Panc1 (cell line): ENCODE data around the gene SEC31B. TPM values are rescaled to one million over a fixed set of nuclear protein-coding genes. Genes with fewer than 3 reads are reported as not detected.
A peak's percentile ranks its signal among the peaks of the same experiment; 100 is the strongest.

Experiments
- ATAC-seq: fragments of 200-7000 bp; cut with Tn5 transposase; 2 replicates; pipeline ENCODE4 v1.9.1; 2020; ENCODE audit warnings: mild to moderate bottlenecking, moderate library complexity
- BruUV-seq: library from RNA; stranded (reverse); fragments of 400-500 nt; replicated peaks from 2 replicates; lab custom pipeline; 2021; lab: Mats Ljungman, UMichigan
- CTCF ChIA-PET: fragments of 300-600 bp; sonication (Branson Sonifier 250); formaldehyde crosslinking; loops from one replicate; lab custom pipeline; 2022; ENCODE audit warnings: antibody characterized with exemption; lab: Charles Lee
- POLR2A ChIA-PET: fragments of 300-600 bp; sonication (Branson Sonifier 250); formaldehyde crosslinking; loops from one replicate; lab custom pipeline; 2022; ENCODE audit warnings: antibody characterized with exemption; lab: Charles Lee
- DNase-seq: peaks from one replicate; pipeline ENCODE4 v3.0.0-alpha.2; 2010; ENCODE audit warnings: low read depth, low spot score
- H3K27ac ChIP-seq: 2 replicates; pipeline ENCODE4 v1.5.1; 2011; ENCODE audit warnings: mild to moderate bottlenecking, low read length, inconsistent platforms
- H3K27me3 ChIP-seq: fragments of 200-500 bp; sonication (Bioruptor generic); 2 replicates; pipeline ENCODE4 v1.6.0; 2014; ENCODE audit warnings: low read length, inconsistent platforms; ENCODE audit not compliant: control insufficient read depth, insufficient read depth
- H3K36me3 ChIP-seq: fragments of 200-500 bp; sonication (Bioruptor generic); 2 replicates; pipeline ENCODE4 v1.5.1; 2014; ENCODE audit warnings: inconsistent platforms, mild to moderate bottlenecking, low read length, moderate library complexity; ENCODE audit not compliant: control insufficient read depth, insufficient read depth
- H3K4me1 ChIP-seq: 2 replicates; pipeline ENCODE4 v1.5.1; 2011; ENCODE audit warnings: inconsistent platforms, mild to moderate bottlenecking, low read length, moderate library complexity; ENCODE audit not compliant: control insufficient read depth, insufficient read depth
- H3K4me3 ChIP-seq, 2 experiments: 2 replicates each; pipeline ENCODE4 v1.5.1; 2011 to 2012; ENCODE audit warnings: low read depth in 2 of 2, low read length in 2 of 2, mild to moderate bottlenecking in 2 of 2, inconsistent platforms in 1 of 2, moderate library complexity in 1 of 2
- H3K9me3 ChIP-seq: fragments of 200-500 bp; sonication (Bioruptor generic); 2 replicates; pipeline ENCODE4 v1.5.1; 2014; ENCODE audit warnings: low read depth, mild to moderate bottlenecking, inconsistent platforms, low read length, moderate library complexity; ENCODE audit not compliant: control insufficient read depth, insufficient read depth
- POLR2AphosphoS5 ChIP-seq: IDR thresholded peaks from 2 replicates; pipeline ENCODE4 v1.6.1; 2012; ENCODE audit warnings: mild to moderate bottlenecking, low read depth, low read length, moderate library complexity
- REST ChIP-seq, 2 experiments: IDR thresholded peaks; 2 replicates each; pipeline ENCODE4 v1.6.1; 2011 to 2012; ENCODE audit warnings: low read depth in 2 of 2, control low read depth in 1 of 2, low read length in 1 of 2, mild to moderate bottlenecking in 1 of 2, moderate library complexity in 1 of 2; ENCODE audit not compliant: insufficient read depth in 1 of 2
- SIN3A ChIP-seq: IDR thresholded peaks from 2 replicates; pipeline ENCODE4 v1.6.1; 2012; ENCODE audit warnings: low read depth, mild to moderate bottlenecking, low read length, moderate library complexity, borderline replicate concordance; ENCODE audit not compliant: insufficient read depth
- TCF7L2 ChIP-seq: IDR thresholded peaks from 2 replicates; pipeline ENCODE4 v1.6.1; 2011; ENCODE audit warnings: mild to moderate bottlenecking, low read depth, low read length, inconsistent platforms
- in situ Hi-C: cut with HindIII; loops from 2 replicates; pipeline ENCODE4 v1.10.0; 2016; ENCODE audit warnings: low sequenced_read_pairs, low pct_unique_long_range_greater_than_20kb
- intact Hi-C: fragments of 100-400 bp; cut with micrococcal nuclease; formaldehyde crosslinking; loops from one replicate; pipeline ENCODE4 v1.10.0; 2022; ENCODE audit not compliant: unreplicated experiment
- total RNA-seq: library from RNA; stranded (reverse); gene quantifications from one replicate; pipeline ENCODE4 v1.2.1, GENCODE V29; 2021; ENCODE audit not compliant: unreplicated experiment
- TF ChIP-seq, protein P1 (sequence below): fragments of 450-650 bp; IDR thresholded peaks from 2 replicates; pipeline ENCODE4 v1.5.1; 2017; ENCODE audit warnings: mild to moderate bottlenecking

Gene SEC31B
- total RNA-seq, 1 experiment from 2014 or later = 17.8 TPM

GRCh38 chr10:100506596-100507356 is 12.9 kb downstream of the SEC31B start:
- H3K27ac ChIP-seq = no peak overlapping the region
- DNase-seq (no peak), ATAC-seq (peak; percentile 31; the same call in 1 of the 2 replicates)
- in situ Hi-C loops = no loop called here
- BruUV-seq = no TSS peak
- POLR2A ChIA-PET = interaction anchor here (0.5 kb wide), 1 partner anchor 352 kb away, joined by 3 read pairs; no protein-coding TSS in a partner anchor
- CTCF ChIA-PET = interaction anchor here (1.0 to 2.4 kb wide), 3 partner anchors 12 to 74 kb away, joined by 4 to 14 read pairs (median 4); no protein-coding TSS in a partner anchor
- intact Hi-C loops = loop anchor here (5.0 kb wide), 2 partner anchors 54 to 164 kb away; no protein-coding TSS in a partner anchor
- no peaks in the 10 kb centered on the region for H3K9me3 ChIP-seq
- H3K4me3 ChIP-seq = no peak overlapping the region
- TF ChIP-seq, protein P1, sequence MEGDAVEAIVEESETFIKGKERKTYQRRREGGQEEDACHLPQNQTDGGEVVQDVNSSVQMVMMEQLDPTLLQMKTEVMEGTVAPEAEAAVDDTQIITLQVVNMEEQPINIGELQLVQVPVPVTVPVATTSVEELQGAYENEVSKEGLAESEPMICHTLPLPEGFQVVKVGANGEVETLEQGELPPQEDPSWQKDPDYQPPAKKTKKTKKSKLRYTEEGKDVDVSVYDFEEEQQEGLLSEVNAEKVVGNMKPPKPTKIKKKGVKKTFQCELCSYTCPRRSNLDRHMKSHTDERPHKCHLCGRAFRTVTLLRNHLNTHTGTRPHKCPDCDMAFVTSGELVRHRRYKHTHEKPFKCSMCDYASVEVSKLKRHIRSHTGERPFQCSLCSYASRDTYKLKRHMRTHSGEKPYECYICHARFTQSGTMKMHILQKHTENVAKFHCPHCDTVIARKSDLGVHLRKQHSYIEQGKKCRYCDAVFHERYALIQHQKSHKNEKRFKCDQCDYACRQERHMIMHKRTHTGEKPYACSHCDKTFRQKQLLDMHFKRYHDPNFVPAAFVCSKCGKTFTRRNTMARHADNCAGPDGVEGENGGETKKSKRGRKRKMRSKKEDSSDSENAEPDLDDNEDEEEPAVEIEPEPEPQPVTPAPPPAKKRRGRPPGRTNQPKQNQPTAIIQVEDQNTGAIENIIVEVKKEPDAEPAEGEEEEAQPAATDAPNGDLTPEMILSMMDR = no peak
- TF ChIP-seq REST (IDR thresholded peaks at IDR 0.05; ENCODE audit: insufficient read depth in 1 of 2, low read depth in 2 of 2, low read length in 1 of 2) (no peak), TCF7L2 (no peak), SIN3A (no peak), POLR2AphosphoS5 (no peak)
- no peaks in the 10 kb centered on the region for H3K36me3 ChIP-seq
- no peaks in the 10 kb centered on the region for H3K27me3 ChIP-seq
- H3K4me1 ChIP-seq = no peaks in the 10 kb centered on the region

DNA sequence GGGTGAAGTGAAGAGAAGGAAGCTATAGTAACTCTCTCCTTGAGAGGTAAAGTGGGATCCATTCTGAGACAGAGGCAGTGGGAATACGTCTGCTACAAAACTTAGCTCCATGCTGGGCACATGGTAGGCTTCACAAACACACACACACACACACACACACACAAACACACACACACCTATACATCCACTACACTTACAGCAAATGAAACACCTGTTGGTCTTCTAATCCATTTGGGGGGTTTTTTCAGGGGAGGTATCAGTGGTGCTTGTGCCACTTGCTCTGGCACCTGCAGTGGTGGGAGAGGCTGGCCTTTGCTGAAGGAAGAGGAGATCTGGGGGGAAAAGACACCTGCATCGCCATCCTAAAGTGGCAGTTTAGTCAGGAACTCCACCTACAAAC is 14.5 kb downstream of the SEC31B start:
- CTCF ChIA-PET = interaction anchor here (1.6 kb wide), 1 partner anchor 14 kb away, joined by 4 read pairs; no protein-coding TSS in a partner anchor
- TF ChIP-seq POLR2AphosphoS5 = no peak
- TF ChIP-seq SIN3A = no peak
- TF ChIP-seq TCF7L2 = no peak
- TF ChIP-seq, protein P1 = no peak
- no peak for TF ChIP-seq REST (IDR thresholded peaks at IDR 0.05; ENCODE audit: insufficient read depth in 1 of 2, low read depth in 2 of 2, low read length in 1 of 2)

More for the DNA sequence above, 14.5 kb downstream of the SEC31B start:
- Histone ChIP-seq H3K4me3 (no peak overlapping the region), H3K4me1 (no peaks in the 10 kb centered on the region), H3K36me3 (no peaks in the 10 kb centered on the region), H3K27ac (no peak overlapping the region), H3K27me3 (no peaks in the 10 kb centered on the region), H3K9me3 (no peaks in the 10 kb centered on the region)
- in situ Hi-C loops (no loop called here), intact Hi-C loops (loop anchor here (5.0 kb wide), 2 partner anchors 53 to 163 kb away; no protein-coding TSS in a partner anchor)
- POLR2A ChIA-PET = interaction anchor here (0.6 kb wide), 1 partner anchor 39 kb away, joined by 3 read pairs; no protein-coding TSS in a partner anchor
- no TSS peak for BruUV-seq
- ATAC-seq = no peak
- DNase-seq = no peak
